Esophagus muscularis mucosa (tissue), 4 donors: Measurements from ENCODE around the gene FMN1. TPM values are rescaled to one million over a fixed set of nuclear protein-coding genes. Genes with fewer than 3 reads are reported as not detected.

Source experiments
- DNase-seq: peaks from one replicate; pipeline ENCODE4 v3.0.0-alpha.2; 2017; ENCODE audit errors: extremely low spot score
- H3K27ac ChIP-seq, 4 donors: fragments of 200-600 bp; sonication (generic); replicated peaks in 1 of 4; 1 replicate in 3 of 4; 2 replicates in 1 of 4; pipeline ENCODE4 v1.5.1; 2016 to 2019; ENCODE audit warnings: mild to moderate bottlenecking in 1 of 4
- H3K27me3 ChIP-seq, 4 donors: fragments of 200-600 bp; sonication (generic); one replicate each; pipeline versions ENCODE4 v1.5.1 to v1.6.0; 2016 to 2019
- H3K36me3 ChIP-seq, 4 donors: fragments of 200-600 bp; sonication (generic); one replicate each; pipeline ENCODE4 v1.5.1; 2016 to 2019
- H3K4me1 ChIP-seq, 4 donors: fragments of 200-600 bp; sonication (generic); one replicate each; pipeline ENCODE4 v1.5.1; 2016 to 2019
- H3K4me3 ChIP-seq, 4 donors: fragments of 200-600 bp; sonication (generic); 1 replicate in 2 of 4; 2 replicates in 2 of 4; pipeline ENCODE4 v1.5.1; 2016 to 2019; ENCODE audit warnings: mild to moderate bottlenecking in 4 of 4, moderate library complexity in 1 of 4
- H3K9me3 ChIP-seq, 4 donors: fragments of 200-600 bp; sonication (generic); 1 replicate in 3 of 4; 2 replicates in 1 of 4; pipeline ENCODE4 v1.5.1; 2016 to 2019
- CTCF ChIP-seq, 3 experiments: fragments of 200-600 bp in 2 of 3; fragments of 450-650 bp in 1 of 3; sonication (generic) in 2 of 3; IDR thresholded peaks; one replicate each; pipeline ENCODE4 v1.5.1; 2017 to 2019; ENCODE audit warnings: antibody characterized with exemption in 3 of 3, mild to moderate bottlenecking in 2 of 3, moderate library complexity in 1 of 3
- EP300 ChIP-seq: sonication (generic); formaldehyde crosslinking; IDR thresholded peaks from one replicate; pipeline ENCODE4 v1.6.1; 2017; ENCODE audit warnings: antibody characterized with exemption
- POLR2A ChIP-seq: fragments of 450-650 bp; IDR thresholded peaks from one replicate; pipeline ENCODE4 v1.6.1; 2017; ENCODE audit warnings: antibody characterized with exemption, moderate library complexity, mild to moderate bottlenecking, low read depth
- POLR2AphosphoS5 ChIP-seq, 2 donors: sonication (generic); formaldehyde crosslinking; IDR thresholded peaks; one replicate each; pipeline ENCODE4 v1.6.1; 2017; ENCODE audit warnings: antibody characterized with exemption in 2 of 2
- WGBS: methylation state at CpG from one replicate; pipeline ENCODE4 v1.1.5; 2018; 5-methylcytosine and 5-hydroxymethylcytosine counted together
- intact Hi-C: fragments of 100-400 bp; cut with DNase I; formaldehyde crosslinking; loops from one replicate; pipeline ENCODE4 v1.15.1; 2023
- total RNA-seq, 4 donors: library from RNA; depleted of rRNA; stranded (reverse); fragments of >200 nt; gene quantifications; one replicate each; pipeline versions ENCODE4 v1.1.0 to v1.2.1, GENCODE V29; 2016

Gene FMN1
- total RNA-seq, 4 donors from 2014 or later: 4.8 to 12.5 (median 8.6) TPM

- TF ChIP-seq POLR2AphosphoS5 (IDR thresholded peaks at IDR 0.05) (no peak), CTCF (IDR thresholded peaks at IDR 0.05) (no peak), POLR2A (no peak), EP300 (no peak)
- Histone ChIP-seq H3K4me3 (no peak overlapping the region), H3K27ac (no peak overlapping the region), H3K36me3 (no peaks in the 10 kb centered on the region), H3K27me3 (no peaks in the 10 kb centered on the region), H3K9me3 (no peaks in the 10 kb centered on the region), H3K4me1 (peaks cover 0 to 8% (median 5%) of the 10 kb centered on the region in 4 donors)
- 61% methylated on average over 14 of the region's 14 CpGs for WGBS
- DNase-seq: no peak
- intact Hi-C loops: no loop called here
Measured at GRCh38 chr15:33068007-33068481, 126.5 kb downstream of the FMN1 start.

- 53% methylated on average over 9 of the region's 9 CpGs for WGBS
- Histone ChIP-seq H3K36me3 (no peaks in the 10 kb centered on the region), H3K4me3 (no peak overlapping the region)
Measured at GRCh38 chr15:33067456-33067855, 127.1 kb downstream of the FMN1 start.

GRCh38 chr15:33066584-33066983 is 127.9 kb downstream of the FMN1 start:
- Histone ChIP-seq H3K27me3 (no peaks in the 10 kb centered on the region), H3K36me3 (no peaks in the 10 kb centered on the region), H3K27ac (no peak overlapping the region), H3K9me3 (no peaks in the 10 kb centered on the region), H3K4me1 (peaks cover 0 to 8% (median 5%) of the 10 kb centered on the region in 4 donors), H3K4me3 (no peak overlapping the region)
- intact Hi-C loops: no loop called here
- DNase-seq: no peak
- TF ChIP-seq POLR2A (no peak), EP300 (no peak), CTCF (IDR thresholded peaks at IDR 0.05) (no peak), POLR2AphosphoS5 (IDR thresholded peaks at IDR 0.05) (no peak)
- 82% methylated on average over 8 of the region's 8 CpGs for WGBS

More at GRCh38 chr15:33067456-33067855, 127.1 kb downstream of the FMN1 start:
- DNase-seq: no peak
- intact Hi-C loops: no loop called here
- TF ChIP-seq CTCF (IDR thresholded peaks at IDR 0.05) (no peak), POLR2AphosphoS5 (IDR thresholded peaks at IDR 0.05) (no peak), EP300 (no peak), POLR2A (no peak)
- Histone ChIP-seq H3K27me3 (no peaks in the 10 kb centered on the region), H3K27ac (no peak overlapping the region), H3K9me3 (no peaks in the 10 kb centered on the region), H3K4me1 (peaks cover 0 to 8% (median 5%) of the 10 kb centered on the region in 4 donors)

- peaks cover 0 to 8% (median 5%) of the 10 kb centered on the region in 4 donors for H3K4me1 ChIP-seq
- H3K27me3 ChIP-seq: no peaks in the 10 kb centered on the region
- no peaks in the 10 kb centered on the region for H3K9me3 ChIP-seq
- no peak for TF ChIP-seq CTCF (IDR thresholded peaks at IDR 0.05)
- TF ChIP-seq POLR2A: no peak
- DNase-seq: no peak
- intact Hi-C loops: no loop called here
- no peak overlapping the region for H3K27ac ChIP-seq
- 59% methylated on average over 3 of the region's 3 CpGs for WGBS
- H3K4me3 ChIP-seq: no peak overlapping the region
- H3K36me3 ChIP-seq: no peaks in the 10 kb centered on the region
Measured at GRCh38 chr15:33064878-33065277, 129.6 kb downstream of the FMN1 start.

- Histone ChIP-seq H3K36me3 (no peaks in the 10 kb centered on the region), H3K9me3 (no peaks in the 10 kb centered on the region), H3K27me3 (no peaks in the 10 kb centered on the region), H3K4me1 (peaks cover 0 to 7% (median 0%) of the 10 kb centered on the region in 4 donors), H3K27ac (no peak overlapping the region), H3K4me3 (no peak overlapping the region)
- TF ChIP-seq POLR2A: no peak
- TF ChIP-seq EP300: no peak
- TF ChIP-seq CTCF (IDR thresholded peaks at IDR 0.05): no peak
- TF ChIP-seq POLR2AphosphoS5 (IDR thresholded peaks at IDR 0.05): no peak
- 13% methylated on average over 3 of the region's 3 CpGs for WGBS
- no peak for DNase-seq
- intact Hi-C loops: no loop called here
Measured at GRCh38 chr15:33059184-33059583, 135.3 kb downstream of the FMN1 start.
